IMR-90 (cell line): ENCODE results near the gene SETD2. TPM values are rescaled to one million over a fixed set of nuclear protein-coding genes. Genes with fewer than 3 reads are reported as not detected.

ENCODE experiments used
- ATAC-seq: fragments of 200-7000 bp; cut with Tn5 transposase; 2 replicates; pipeline ENCODE4 v1.9.1; 2020; ENCODE audit warnings: low read depth, mild to moderate bottlenecking, moderate library complexity
- BruUV-seq: library from RNA; stranded (reverse); fragments of 400-500 nt; replicated peaks from 2 replicates; lab custom pipeline; 2021; lab: Mats Ljungman, UMichigan
- CTCF ChIA-PET: fragments of 300-600 bp; formaldehyde crosslinking; extraction: SDS; loops from one replicate; lab custom pipeline; 2021; ENCODE audit warnings: antibody characterized with exemption; lab: Yijun Ruan, JAX
- POLR2A ChIA-PET: fragments of 300-600 bp; sonication (Branson Sonifier 250); formaldehyde crosslinking; loops from one replicate; lab custom pipeline; 2022; ENCODE audit warnings: antibody characterized with exemption; ENCODE audit not compliant: unreplicated experiment; lab: Charles Lee
- DNase-seq: peaks from one replicate; pipeline ENCODE4 v3.0.0; 2013
- H2AFZ ChIP-seq: replicated peaks from 2 replicates; pipeline ENCODE3; 2013; ENCODE audit warnings: low read length, mild to moderate bottlenecking; ENCODE audit not compliant: poor library complexity
- H2AK5ac ChIP-seq: 2 replicates; pipeline ENCODE4 v1.6.1; 2013; ENCODE audit warnings: low read depth, low read length, inconsistent platforms
- H2AK9ac ChIP-seq: replicated peaks from 2 replicates; pipeline ENCODE3; 2013; ENCODE audit warnings: mild to moderate bottlenecking, low read depth, low read length, moderate library complexity; ENCODE audit not compliant: poor library complexity
- H2BK120ac ChIP-seq: 2 replicates; pipeline ENCODE4 v1.6.1; 2013; ENCODE audit warnings: low read depth, low read length, inconsistent platforms
- H2BK15ac ChIP-seq: 3 replicates; pipeline ENCODE4 v1.6.1; 2013; ENCODE audit warnings: low read depth, low read length, inconsistent platforms
- H2BK20ac ChIP-seq: 2 replicates; pipeline ENCODE4 v1.6.1; 2013; ENCODE audit warnings: low read depth, mild to moderate bottlenecking, inconsistent platforms, low read length, moderate library complexity
- H2BK5ac ChIP-seq: 2 replicates; pipeline ENCODE4 v1.6.1; 2013; ENCODE audit warnings: mild to moderate bottlenecking, low read depth, low read length, inconsistent platforms; ENCODE audit not compliant: poor library complexity, severe bottlenecking
- H3K14ac ChIP-seq: replicated peaks from 2 replicates; pipeline ENCODE4 v1.6.1; 2013; ENCODE audit warnings: low read depth, low read length, inconsistent platforms
- H3K18ac ChIP-seq: 2 replicates; pipeline ENCODE4 v1.6.1; 2013; ENCODE audit warnings: low read depth, low read length, control low read depth
- H3K23ac ChIP-seq: 2 replicates; pipeline ENCODE4 v1.6.1; 2013; ENCODE audit warnings: low read depth, low read length, inconsistent platforms
- H3K27ac ChIP-seq: 2 replicates; pipeline ENCODE4 v1.5.1; 2013; ENCODE audit warnings: mild to moderate bottlenecking, control low read depth, low read length; ENCODE audit not compliant: insufficient read depth
- H3K27me3 ChIP-seq: 2 replicates; pipeline ENCODE4 v1.6.1; 2013; ENCODE audit warnings: low read length; ENCODE audit not compliant: control insufficient read depth, insufficient read depth
- H3K36me3 ChIP-seq: 2 replicates; pipeline ENCODE4 v1.6.1; 2013; ENCODE audit warnings: low read length, mixed read lengths; ENCODE audit not compliant: control insufficient read depth, insufficient read depth
- H3K4ac ChIP-seq: 2 replicates; pipeline ENCODE4 v1.6.1; 2013; ENCODE audit warnings: low read depth, low read length, inconsistent platforms
- H3K4me1 ChIP-seq: 2 replicates; pipeline ENCODE4 v1.6.1; 2013; ENCODE audit warnings: low read length, mixed read lengths; ENCODE audit not compliant: control insufficient read depth, insufficient read depth
- H3K4me2 ChIP-seq: 2 replicates; pipeline ENCODE4 v1.6.1; 2013; ENCODE audit warnings: low read depth, mild to moderate bottlenecking, control low read depth, low read length, moderate library complexity
- H3K4me3 ChIP-seq: 2 replicates; pipeline ENCODE4 v1.5.1; 2013; ENCODE audit warnings: low read depth, mild to moderate bottlenecking, control low read depth, low read length, moderate library complexity; ENCODE audit not compliant: insufficient read depth
- H3K56ac ChIP-seq: 2 replicates; pipeline ENCODE4 v1.6.1; 2013; ENCODE audit warnings: low read length, inconsistent platforms; ENCODE audit not compliant: insufficient read depth; ENCODE audit errors: extremely low read depth
- H3K79me1 ChIP-seq, 2 experiments: 2 replicates each; pipeline ENCODE4 v1.6.1; 2013; ENCODE audit warnings: low read length in 2 of 2, inconsistent platforms in 1 of 2, low read depth in 1 of 2
- H3K9ac ChIP-seq: 2 replicates; pipeline ENCODE4 v1.6.1; 2013; ENCODE audit warnings: low read depth, low read length, control low read depth
- H3K9me1 ChIP-seq: 2 replicates; pipeline ENCODE4 v1.6.1; 2013; ENCODE audit warnings: low read length, inconsistent platforms; ENCODE audit not compliant: insufficient read depth
- H3K9me3 ChIP-seq: 2 replicates; pipeline ENCODE4 v1.6.1; 2013; ENCODE audit warnings: low read length; ENCODE audit not compliant: control insufficient read depth, insufficient read depth
- H4K20me1 ChIP-seq: 2 replicates; pipeline ENCODE4 v1.6.1; 2013; ENCODE audit warnings: low read length, inconsistent platforms; ENCODE audit not compliant: insufficient read depth
- H4K5ac ChIP-seq: 2 replicates; pipeline ENCODE4 v1.6.1; 2013; ENCODE audit warnings: mild to moderate bottlenecking, low read depth, low read length, control low read depth
- H4K8ac ChIP-seq, 2 experiments: 2 replicates each; pipeline ENCODE4 v1.6.1; 2013; ENCODE audit warnings: low read depth in 2 of 2, low read length in 2 of 2, control low read depth in 1 of 2, inconsistent platforms in 1 of 2
- H4K91ac ChIP-seq: 2 replicates; pipeline ENCODE4 v1.6.1; 2013; ENCODE audit warnings: low read depth, low read length, inconsistent platforms; ENCODE audit not compliant: insufficient read depth
- BHLHE40 ChIP-seq: fragments of 150-350 bp; IDR thresholded peaks from 2 replicates; pipeline ENCODE4 v1.6.1; 2016; ENCODE audit warnings: mild to moderate bottlenecking, low read depth, low read length
- FOS ChIP-seq: fragments of 150-350 bp; IDR thresholded peaks from 2 replicates; pipeline ENCODE4 v1.6.1; 2016; ENCODE audit warnings: low read depth, low read length
- MAFK ChIP-seq: IDR thresholded peaks from 2 replicates; pipeline ENCODE4 v1.6.1; 2012; ENCODE audit warnings: low read depth, low read length, improper control_type of control experiment
- MAZ ChIP-seq: IDR thresholded peaks from 2 replicates; pipeline ENCODE4 v1.6.1; 2012; ENCODE audit warnings: low read depth, mild to moderate bottlenecking, low read length, improper control_type of control experiment, moderate library complexity, borderline replicate concordance
- MXI1 ChIP-seq: IDR thresholded peaks from 2 replicates; pipeline ENCODE4 v1.6.1; 2012; ENCODE audit warnings: low read depth, mild to moderate bottlenecking, low read length, moderate library complexity, borderline replicate concordance
- WGBS, 2 experiments: methylation state at CpG; one replicate each; pipeline versions ENCODE4 v1.1.5 to v1.1.7; 2013; ENCODE audit warnings: missing lambda C conversion rate in 2 of 2; ENCODE audit not compliant: insufficient read length in 1 of 2; ENCODE audit errors: extremely low coverage in 2 of 2; 5-methylcytosine and 5-hydroxymethylcytosine counted together
- dilution Hi-C: fragments of 300-500 bp; cut with HindIII; formaldehyde crosslinking; loops from one replicate; pipeline ENCODE4 v1.14.3; 2018; ENCODE audit warnings: low sequenced_read_pairs; ENCODE audit not compliant: unreplicated experiment
- in situ Hi-C: fragments of 300-500 bp; cut with MboI; formaldehyde crosslinking; loops from 3 replicates; pipeline ENCODE4 v1.14.3; 2019; ENCODE audit warnings: low sequenced_read_pairs, inconsistent platforms, mixed read lengths
- intact Hi-C: fragments of 100-400 bp; cut with micrococcal nuclease; formaldehyde crosslinking; loops from 2 replicates; pipeline ENCODE4 v1.10.0; 2022
- polyA plus RNA-seq, 3 experiments: library from polyadenylated mRNA; depleted of rRNA; stranded (reverse); fragments of >200 nt; gene quantifications; 2 replicates each; pipeline ENCODE4 v1.2.3, GENCODE V29; 2012; ENCODE audit warnings: low replicate concordance in 1 of 3
- total RNA-seq: library from RNA; depleted of rRNA; stranded (reverse); fragments of >200 nt; gene quantifications from 2 replicates; pipeline ENCODE4 v1.2.3, GENCODE V29; 2012
- TF ChIP-seq, protein P1 (sequence below): conservative IDR thresholded peaks from 2 replicates; pipeline ENCODE4 v1.5.1; 2012; ENCODE audit warnings: mild to moderate bottlenecking, low read depth, low read length, improper control_type of control experiment
- TF ChIP-seq, protein P2 (sequence below): fragments of 150-350 bp; IDR thresholded peaks from 2 replicates; pipeline ENCODE4 v1.6.1; 2016; ENCODE audit warnings: low read depth, mild to moderate bottlenecking, low read length, moderate library complexity, borderline replicate concordance

Gene SETD2
- total and polyA plus RNA-seq, 2 of the 4 experiments (the other 2 are of a cell fraction): 18.3 to 20.1 TPM

DNA sequence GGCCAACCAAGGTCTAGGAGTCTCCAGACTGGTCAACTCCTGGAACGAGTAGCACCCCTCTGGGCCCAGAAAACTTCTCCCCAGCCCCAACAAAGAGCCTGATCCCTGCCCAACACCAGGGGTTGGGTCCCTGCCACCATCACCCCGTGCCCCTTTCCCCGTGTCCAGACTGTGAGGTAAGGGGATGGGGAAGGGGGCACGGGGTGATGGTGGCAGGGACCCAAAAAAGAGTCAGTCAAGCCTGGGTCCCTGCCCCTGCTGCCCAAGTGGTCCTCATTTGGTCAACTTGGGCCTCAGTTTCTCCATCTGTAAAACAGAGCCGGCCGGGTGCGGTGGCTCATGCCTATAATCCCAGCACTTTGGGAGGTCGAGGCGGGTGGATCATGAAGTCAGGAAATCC, 185.5 kb downstream of the SETD2 start:
- H2BK120ac ChIP-seq: peak overlapping the region; percentile 91; the same call in 1 of the 2 replicates
- no peak overlapping the region for H4K5ac ChIP-seq
- dilution Hi-C loops: no loop called here
- no peak overlapping the region for H3K4ac ChIP-seq
- no peaks in the 10 kb centered on the region for H3K9me3 ChIP-seq
- H3K4me1 ChIP-seq: peaks cover 9% of the 10 kb centered on the region
- intact Hi-C loops: no loop called here
- H4K91ac ChIP-seq: peak overlapping the region; percentile 89; the same call in 1 of the 2 replicates
- H3K79me1 ChIP-seq: peaks cover 3 to 42% of the 10 kb centered on the region in 2 experiments; a peak in 3 of 4 replicates
- H3K9ac ChIP-seq: no peak overlapping the region
- in situ Hi-C loops: no loop called here
- H3K36me3 ChIP-seq: no peaks in the 10 kb centered on the region
- TF ChIP-seq MAZ: no peak
- TF ChIP-seq, protein P1, sequence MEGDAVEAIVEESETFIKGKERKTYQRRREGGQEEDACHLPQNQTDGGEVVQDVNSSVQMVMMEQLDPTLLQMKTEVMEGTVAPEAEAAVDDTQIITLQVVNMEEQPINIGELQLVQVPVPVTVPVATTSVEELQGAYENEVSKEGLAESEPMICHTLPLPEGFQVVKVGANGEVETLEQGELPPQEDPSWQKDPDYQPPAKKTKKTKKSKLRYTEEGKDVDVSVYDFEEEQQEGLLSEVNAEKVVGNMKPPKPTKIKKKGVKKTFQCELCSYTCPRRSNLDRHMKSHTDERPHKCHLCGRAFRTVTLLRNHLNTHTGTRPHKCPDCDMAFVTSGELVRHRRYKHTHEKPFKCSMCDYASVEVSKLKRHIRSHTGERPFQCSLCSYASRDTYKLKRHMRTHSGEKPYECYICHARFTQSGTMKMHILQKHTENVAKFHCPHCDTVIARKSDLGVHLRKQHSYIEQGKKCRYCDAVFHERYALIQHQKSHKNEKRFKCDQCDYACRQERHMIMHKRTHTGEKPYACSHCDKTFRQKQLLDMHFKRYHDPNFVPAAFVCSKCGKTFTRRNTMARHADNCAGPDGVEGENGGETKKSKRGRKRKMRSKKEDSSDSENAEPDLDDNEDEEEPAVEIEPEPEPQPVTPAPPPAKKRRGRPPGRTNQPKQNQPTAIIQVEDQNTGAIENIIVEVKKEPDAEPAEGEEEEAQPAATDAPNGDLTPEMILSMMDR: no peak
- no peak for TF ChIP-seq BHLHE40
- TF ChIP-seq MXI1: no peak
- TF ChIP-seq MAFK: no peak
- TF ChIP-seq, protein P2, sequence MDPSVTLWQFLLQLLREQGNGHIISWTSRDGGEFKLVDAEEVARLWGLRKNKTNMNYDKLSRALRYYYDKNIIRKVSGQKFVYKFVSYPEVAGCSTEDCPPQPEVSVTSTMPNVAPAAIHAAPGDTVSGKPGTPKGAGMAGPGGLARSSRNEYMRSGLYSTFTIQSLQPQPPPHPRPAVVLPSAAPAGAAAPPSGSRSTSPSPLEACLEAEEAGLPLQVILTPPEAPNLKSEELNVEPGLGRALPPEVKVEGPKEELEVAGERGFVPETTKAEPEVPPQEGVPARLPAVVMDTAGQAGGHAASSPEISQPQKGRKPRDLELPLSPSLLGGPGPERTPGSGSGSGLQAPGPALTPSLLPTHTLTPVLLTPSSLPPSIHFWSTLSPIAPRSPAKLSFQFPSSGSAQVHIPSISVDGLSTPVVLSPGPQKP: no peak
- no peak for TF ChIP-seq FOS
- no peak overlapping the region for H3K4me2 ChIP-seq
- 0 out of 2 replicates have a peak overlapping the region, but pooled peaks have one; percentile 25 for H3K23ac ChIP-seq
- H2BK20ac ChIP-seq: 0 out of 2 replicates have a peak overlapping the region, but pooled peaks have one; percentile 44
- peak overlapping the region; percentile 97 for H2AK5ac ChIP-seq
- no TSS peak for BruUV-seq
- peaks cover 3% of the 10 kb centered on the region for H3K9me1 ChIP-seq
- peak overlapping the region in 1 of 2 experiments; percentile 94; a peak in 2 of 4 replicates for H4K8ac ChIP-seq
- WGBS, 2 experiments: no CpG with 5 or more reads among the region's 9 CpGs
- H3K18ac ChIP-seq: no peak overlapping the region
- H4K20me1 ChIP-seq: peaks cover 19% of the 10 kb centered on the region; the same call in 1 of the 2 replicates
- H2AFZ ChIP-seq: peak overlapping the region; percentile 5
- H3K27me3 ChIP-seq: no peaks in the 10 kb centered on the region
- no peak for ATAC-seq
- H3K56ac ChIP-seq: no peak overlapping the region
- H2AK9ac ChIP-seq: peak overlapping the region; percentile 93
- DNase-seq: no peak
- H3K14ac ChIP-seq: no peak overlapping the region
- no peak overlapping the region for H2BK15ac ChIP-seq
- H3K4me3 ChIP-seq: no peak overlapping the region
- H2BK5ac ChIP-seq: no peak overlapping the region
- ChIA-PET CTCF (interaction anchor here (0.6 kb wide), 1 partner anchor 523 kb away, joined by 4 read pairs; no protein-coding TSS in a partner anchor), POLR2A (no interaction called here)
- no peak overlapping the region for H3K27ac ChIP-seq
